CD4-positive, alpha-beta T cell treated with Interleukin-12 subunit alpha and Interleukin-12 subunit beta, for 1 hour (primary cell): ENCODE data around the gene LRRC58.

Source experiments
- DNase-seq: peaks from one replicate; pipeline ENCODE4 v3.0.0-alpha.2; 2020

Gene LRRC58

GRCh38 chr3:120274739-120275167 lies 74.4 kb downstream of the LRRC58 start:
- no peak for DNase-seq
